GM21423 (cell line): Measurements from ENCODE around the gene FOXP3.

ENCODE experiments used
- ATAC-seq: cut with Tn5 transposase; IDR thresholded peaks from one replicate; pipeline ENCODE4 v1.9.1; 2021; ENCODE audit warnings: mild to moderate bottlenecking, moderate library complexity; ENCODE audit not compliant: unreplicated experiment

Gene FOXP3

DNA sequence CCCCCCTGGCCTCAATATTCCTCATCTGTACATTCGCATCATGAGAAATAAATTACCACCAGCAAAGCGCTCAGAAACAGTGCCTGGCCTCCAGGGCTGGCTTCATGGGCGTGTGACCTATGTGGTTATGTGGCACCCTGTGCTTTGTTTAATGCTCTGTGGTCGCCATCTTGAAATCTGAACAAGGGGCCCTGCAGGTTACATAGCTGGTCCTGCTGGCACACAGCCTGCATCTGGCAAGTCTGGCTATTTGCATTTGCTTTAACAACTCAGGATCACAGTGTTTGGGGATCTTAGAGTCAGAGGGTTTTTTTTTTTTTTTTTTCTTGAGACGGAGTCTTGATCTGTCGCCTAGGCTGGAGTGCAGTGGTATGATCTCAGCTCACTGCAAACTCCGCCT is 9.9 kb downstream of the FOXP3 start:
- no peak for ATAC-seq

DNA sequence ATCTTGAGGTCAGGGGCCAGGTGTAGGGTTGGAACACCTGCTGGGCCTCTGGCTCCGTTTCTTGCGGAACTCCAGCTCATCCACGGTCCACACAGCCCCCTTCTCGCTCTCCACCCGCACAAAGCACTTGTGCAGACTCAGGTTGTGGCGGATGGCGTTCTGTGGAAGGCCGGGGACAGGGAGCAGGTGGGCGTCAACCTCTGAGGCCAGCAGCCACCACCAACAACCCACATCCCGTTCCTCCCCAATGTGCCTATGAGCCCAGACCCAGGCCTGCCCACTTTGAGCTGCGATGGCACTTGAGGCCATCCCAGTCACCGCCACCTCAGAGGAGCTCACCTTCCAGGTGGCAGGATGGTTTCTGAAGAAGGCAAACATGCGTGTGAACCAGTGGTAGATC is 13.2 kb downstream of the FOXP3 start:
- ATAC-seq = no peak

DNA sequence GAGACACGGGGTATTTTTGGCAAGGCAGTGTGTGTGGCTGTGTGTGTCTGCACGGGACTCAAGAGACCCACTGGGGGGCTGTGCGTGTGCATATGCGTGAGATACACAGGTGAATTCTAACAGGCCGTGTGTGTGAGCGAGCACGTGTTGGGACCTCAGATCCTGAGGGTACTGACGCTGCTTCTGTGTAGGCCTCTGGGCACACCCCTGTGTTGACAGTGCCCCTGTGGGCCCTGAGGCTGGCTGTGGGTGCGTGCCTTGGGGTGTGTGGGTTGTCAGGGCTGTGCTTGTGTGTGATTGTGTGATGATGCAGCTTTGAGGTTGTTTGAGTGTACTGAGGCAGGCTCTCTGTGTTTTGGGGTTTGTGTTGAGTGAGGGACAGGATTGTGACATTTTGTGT is 13.9 kb downstream of the FOXP3 start:
- ATAC-seq = no peak

DNA sequence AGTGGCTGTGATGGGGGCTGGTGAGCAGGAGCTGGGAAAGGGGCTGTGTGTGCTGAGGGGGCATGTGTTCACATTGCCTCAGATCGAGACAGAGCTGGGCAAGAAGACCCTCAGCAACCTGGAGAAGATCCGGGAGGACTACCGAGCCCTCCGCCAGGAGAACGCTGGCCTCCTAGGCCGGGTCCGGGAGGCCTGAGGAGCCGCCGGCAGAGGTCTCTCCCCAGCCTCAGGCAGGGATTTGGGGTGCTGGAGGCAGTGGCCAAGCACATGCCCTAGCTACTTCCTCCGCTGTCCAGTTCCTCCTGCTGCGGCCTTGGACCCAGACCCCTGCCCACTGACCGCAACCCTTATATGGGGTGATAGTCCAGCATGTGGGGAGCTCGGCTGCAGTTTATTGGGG is 14.4 kb downstream of the FOXP3 start:
- no peak for ATAC-seq

DNA sequence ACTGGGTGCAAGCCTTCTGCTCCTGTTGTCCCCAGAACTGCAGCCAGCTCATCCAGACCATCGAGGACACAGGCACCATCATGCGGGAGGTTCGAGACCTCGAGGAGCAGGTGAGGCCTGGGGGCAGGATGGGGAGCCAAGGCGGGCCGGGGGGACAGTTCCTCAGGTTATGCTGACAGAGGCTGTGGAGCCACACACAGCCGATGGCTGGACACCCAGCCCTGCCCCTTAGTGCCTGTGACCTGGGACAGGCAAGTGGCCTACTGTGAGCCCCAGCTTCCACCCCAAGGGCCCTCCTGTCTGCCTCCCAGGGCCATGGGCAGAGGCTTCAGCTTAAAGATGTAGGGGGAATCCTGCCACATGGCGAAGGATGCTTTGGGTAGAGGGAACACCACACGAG is 14.9 kb downstream of the FOXP3 start:
- no peak for ATAC-seq

DNA sequence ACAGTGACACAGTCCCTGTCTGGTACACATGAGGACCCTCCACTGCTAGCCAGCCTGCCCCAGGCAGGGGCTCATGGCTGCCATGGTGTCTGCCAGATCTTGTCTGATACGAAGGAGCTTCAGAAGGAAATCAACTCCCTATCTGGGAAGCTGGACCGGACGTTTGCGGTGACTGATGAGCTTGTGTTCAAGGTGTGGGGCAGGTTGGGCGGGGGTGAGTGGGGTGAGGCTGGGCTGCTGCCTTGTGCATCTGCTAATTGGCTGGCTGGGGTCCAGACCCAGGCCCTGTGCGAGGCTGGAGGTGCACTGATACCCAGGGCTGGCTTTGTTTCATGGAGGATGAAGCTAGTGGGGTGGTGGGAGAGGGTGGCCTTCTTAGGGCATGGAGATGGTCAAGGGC is 15.4 kb downstream of the FOXP3 start:
- ATAC-seq = no peak

DNA sequence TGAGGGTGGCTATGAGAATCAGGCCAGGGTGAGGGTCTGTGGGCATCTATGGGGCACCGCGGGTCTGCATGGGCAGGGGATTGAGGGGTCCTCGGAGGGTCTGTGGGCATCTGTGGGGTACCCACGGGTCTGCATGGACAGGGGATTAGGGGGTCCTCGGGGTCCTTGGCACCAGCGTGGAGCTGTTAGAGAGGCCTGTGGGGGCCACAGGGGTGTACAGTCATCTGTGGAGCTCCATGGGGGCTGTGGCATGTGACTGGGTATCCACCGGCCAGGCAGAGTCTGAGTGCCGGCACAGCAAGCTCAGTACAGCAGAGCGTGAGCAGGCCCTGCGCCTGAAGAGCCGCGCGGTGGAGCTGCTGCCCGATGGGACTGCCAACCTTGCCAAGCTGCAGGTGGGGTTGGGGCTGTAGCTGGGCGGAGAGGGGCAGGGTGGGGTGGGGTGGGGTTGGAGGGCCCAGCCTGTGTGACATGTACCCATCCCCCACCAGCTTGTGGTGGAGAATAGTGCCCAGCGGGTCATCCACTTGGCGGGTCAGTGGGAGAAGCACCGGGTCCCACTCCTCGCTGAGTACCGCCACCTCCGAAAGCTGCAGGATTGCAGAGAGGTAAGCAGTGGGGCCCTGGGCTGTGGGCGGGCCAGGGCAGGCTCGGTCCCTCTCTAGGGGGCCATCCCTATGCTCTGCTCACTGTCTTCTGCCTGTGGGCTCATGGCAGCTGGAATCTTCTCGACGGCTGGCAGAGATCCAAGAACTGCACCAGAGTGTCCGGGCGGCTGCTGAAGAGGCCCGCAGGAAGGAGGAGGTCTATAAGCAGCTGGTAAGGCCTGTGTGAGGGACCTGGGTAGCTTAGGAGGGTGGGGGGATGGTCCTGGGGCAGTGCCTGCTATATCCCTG is 16.3 kb downstream of the FOXP3 start:
- ATAC-seq = no peak

DNA sequence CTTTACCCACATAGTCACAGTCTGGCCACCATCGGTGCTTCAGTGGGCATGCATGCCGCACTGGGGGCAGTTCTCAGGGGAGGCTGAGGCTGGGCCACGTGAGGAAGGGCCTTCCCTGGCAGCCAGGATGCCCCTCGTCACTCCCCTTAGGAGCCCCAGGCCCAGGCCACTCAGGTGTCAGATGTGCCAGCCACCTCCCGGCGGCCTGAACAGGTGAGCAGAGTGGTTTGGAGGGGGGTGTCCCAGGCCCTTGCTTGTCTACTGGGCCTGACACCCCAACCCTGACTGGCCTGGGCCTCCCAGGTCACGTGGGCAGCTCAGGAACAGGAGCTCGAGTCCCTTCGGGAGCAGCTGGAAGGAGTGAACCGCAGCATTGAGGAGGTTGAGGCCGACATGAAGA is 17.2 kb downstream of the FOXP3 start:
- no peak for ATAC-seq

DNA sequence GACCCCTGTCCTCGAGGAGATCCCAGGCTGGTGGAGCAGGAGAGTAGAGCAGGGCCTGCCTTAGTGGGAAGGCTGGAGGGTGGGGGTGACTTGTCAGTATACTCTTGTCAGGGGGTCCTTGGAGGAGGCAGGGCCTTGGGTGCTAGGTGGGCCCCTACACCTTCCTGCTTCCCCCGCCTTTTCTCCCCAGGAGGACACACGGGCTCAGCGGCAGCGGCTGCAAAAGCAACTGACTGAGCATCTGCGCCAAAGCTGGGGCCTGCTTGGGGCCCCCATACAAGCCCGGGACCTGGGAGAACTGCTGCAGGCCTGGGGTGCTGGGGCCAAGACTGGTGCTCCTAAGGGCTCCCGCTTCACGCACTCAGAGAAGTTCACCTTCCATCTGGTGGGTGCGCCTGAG is 18.0 kb downstream of the FOXP3 start:
- no peak for ATAC-seq

DNA sequence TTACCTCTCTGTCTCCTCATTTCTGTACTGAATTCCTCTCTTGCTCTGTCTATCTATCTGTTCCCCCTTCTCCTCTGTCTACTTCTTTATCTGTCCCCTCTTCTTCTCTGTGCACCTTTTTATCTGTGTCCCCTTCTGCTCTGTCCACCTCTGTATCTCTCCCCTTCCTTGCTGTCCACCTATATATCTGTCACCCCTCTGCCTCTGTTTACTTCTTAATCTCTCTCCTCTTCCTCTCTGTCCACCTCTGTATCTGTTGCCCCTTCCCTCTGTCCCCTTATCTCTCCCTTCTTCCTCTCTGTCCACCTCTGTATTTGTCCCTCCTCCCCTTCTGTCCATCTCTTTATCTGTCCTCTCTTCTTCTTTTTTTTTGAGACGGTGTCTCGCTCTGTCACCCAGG is 20.3 kb downstream of the FOXP3 start:
- ATAC-seq = no peak

DNA sequence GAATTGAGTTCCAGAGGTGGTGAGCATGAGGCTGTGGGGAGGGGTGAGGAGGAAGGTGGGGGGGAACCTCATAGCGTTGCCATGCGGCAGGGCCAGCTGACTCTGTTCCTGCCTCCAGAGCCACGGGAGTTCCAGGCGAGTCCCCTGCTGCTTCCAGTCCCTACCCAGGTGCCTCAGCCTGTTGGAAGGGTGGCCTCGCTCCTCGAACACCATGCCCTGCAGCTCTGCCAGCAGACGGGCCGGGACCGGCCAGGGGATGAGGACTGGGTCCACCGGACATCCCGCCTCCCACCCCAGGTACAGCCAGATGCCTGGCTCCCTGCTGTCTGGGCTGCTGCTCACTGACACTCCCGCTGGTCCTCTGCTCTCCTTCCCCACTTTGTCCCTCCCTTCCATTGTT is 21.3 kb downstream of the FOXP3 start:
- ATAC-seq = no peak

DNA sequence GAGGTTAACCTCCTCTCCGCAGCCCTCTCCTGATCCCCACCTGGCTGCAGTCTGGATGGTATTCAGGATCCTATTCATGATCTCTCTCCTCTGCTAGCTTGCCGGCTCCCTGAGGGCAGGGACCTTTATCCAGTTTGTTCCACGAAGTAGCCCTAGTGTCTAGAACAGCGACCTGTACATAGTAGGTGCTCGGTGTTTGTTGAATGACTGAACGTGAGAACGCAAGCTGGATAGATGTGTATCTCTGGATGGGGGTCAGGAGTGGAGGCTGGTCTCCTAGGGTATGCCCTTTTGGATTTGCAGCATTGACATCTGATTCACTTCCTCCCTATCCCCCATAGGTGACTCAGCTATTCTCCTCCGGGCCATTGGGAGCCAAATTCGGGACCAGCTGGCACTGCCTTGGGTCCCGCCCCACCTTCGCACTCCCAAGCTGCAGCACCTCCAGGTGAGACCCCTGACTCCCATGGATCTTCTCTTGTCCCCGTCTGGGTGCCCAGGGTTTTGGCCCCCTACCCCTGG is 21.9 kb downstream of the FOXP3 start:
- ATAC-seq = no peak

DNA sequence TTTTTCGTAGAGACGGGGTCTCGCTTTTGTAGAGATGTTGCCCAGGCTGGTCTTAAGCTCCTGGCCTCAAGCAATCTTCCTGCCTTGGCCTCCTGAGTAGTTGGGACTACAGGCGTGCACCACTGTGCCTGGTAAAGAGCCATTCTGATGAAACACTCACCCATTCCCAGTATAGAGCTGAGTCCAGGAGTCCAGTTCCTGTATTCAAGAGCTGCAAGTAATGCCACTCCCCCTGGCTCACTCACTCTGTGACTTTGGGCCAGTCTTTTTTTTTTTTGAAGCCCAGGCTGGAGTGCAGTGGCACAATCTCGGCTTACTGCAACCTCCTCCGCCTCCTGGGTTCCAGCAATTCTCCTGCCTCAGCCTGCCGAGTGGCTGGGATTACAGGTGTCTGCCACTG is 25.8 kb downstream of the FOXP3 start:
- no peak for ATAC-seq

DNA sequence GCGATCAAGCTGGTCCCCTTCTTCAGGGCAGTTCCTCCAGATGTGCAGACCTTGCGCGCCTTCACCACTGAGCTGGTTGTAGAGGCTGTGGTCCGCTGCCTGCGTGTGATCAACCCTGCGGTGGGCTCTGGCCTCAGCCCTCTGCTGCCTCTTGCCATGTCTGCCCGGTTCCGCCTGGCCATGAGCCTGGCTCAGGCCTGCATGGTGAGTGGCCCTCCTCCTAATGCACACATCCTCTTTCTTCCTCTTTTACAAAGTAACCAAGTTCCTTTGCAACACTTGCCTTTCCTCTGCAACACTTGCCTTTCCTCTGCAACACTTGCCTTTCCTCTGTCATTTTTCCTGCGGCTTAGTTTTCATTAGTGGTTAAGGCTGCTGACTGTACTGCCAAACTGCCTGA is 27.4 kb downstream of the FOXP3 start:
- no peak for ATAC-seq

DNA sequence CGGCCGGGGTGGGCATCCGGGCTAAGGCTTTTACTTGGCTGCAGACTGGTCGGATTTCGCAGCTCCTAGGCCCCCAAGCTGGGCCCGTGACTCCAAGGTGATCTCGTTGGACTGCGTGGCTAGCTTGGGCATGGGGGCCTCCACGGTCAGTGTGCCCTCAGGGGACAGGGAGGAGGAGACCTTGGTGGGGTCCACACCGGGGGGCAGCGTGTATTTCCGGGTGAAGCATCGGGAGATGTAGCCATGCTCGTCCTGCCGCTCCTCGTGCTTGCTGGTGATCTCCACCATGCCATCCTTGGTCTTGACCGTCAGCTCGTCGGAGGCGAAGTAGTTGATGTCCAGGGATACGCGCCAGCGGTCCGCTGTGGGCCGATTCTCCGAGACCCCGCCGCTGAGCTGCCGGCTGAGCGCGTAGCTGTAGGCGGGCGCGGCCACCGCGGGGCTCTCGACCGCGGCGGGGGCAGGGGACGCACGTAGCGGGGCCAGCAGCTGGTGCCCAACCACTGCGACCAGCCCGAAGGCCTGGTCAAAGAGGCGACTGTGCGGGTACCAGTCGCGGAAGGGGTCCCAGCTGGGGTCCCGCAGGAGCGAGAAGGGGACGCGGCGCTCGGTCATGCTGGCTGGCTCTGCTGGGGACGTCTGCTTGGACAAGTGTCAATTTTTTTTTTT is 30.5 kb downstream of the FOXP3 start:
- ATAC-seq = no peak

DNA sequence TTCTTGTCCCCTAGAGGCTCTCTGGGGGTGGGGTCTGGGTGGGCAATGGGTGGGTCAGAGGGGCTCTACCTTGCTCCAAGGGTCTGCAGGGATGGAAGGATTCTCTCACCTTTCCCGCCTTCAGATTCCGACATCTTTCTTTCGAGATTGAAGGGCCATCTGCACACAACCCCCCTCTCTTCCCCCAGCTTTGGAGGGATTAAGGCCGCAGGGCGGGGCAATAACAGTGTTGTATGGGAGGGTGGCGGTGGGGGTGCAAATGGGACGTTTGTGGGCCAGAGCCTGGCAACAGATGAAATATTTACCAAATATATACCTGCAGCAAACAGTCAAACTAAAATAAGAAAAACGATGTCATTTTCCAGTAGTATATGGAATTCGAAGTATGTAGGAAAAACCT is 31.3 kb downstream of the FOXP3 start, which contains the start of gene CACNA1F:
CACNA1F (minus strand) TSS at position 165 of the 400 bp plus-strand sequence; CDS start at position 134, 31 bp downstream.
- ATAC-seq = no peak

DNA sequence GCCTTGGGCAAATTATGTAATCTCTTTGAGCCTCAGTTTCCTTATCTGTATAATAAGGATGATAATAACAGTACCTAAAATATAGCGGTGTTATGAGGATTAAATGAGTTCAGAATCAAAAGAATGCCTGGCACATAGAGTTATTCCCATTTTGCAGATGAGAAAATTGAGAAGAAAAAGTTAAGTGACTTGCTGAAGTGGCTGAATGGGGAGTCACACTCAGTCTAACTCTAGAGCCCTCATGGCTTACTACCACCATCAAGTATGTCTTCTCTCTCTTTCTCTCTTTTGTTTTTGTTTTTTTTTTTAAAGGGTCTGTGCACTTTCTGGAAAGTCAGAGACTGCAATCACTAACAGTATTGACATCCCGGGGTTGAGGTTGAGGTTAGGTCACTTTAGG is 32.0 kb downstream of the FOXP3 start:
- no peak for ATAC-seq

DNA sequence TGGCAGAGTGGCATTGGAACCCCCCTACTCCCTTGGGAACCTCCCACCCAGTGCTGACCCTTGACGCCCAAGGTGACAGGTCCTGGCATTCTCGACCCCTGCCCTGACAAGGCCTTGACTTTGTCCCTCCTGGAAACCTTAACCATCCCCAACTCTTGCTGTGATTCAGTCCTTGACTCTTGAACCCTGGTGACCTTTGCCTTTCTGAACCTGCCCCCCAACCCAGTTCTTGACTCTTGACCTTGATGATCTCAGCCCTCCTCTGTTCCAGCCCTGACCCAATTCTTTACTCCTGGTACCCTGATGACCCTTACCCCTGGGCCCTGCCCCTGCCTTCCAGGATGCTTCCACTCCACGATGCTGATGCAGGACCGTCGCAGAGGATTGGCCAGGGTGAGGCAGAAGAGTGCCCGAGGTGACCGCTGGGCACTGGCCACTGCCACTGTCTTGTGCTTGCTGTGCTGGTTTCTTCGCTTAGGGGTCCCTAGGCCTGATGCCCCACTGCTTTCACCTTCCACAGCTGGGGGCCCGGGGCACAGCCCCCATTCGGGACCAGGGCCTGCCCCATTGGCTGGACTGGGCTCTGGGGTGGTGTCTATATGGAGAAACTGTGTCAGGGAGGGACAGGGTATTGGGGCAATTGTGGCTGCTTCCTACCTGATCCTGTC is 33.0 kb downstream of the FOXP3 start:
- ATAC-seq = no peak

DNA sequence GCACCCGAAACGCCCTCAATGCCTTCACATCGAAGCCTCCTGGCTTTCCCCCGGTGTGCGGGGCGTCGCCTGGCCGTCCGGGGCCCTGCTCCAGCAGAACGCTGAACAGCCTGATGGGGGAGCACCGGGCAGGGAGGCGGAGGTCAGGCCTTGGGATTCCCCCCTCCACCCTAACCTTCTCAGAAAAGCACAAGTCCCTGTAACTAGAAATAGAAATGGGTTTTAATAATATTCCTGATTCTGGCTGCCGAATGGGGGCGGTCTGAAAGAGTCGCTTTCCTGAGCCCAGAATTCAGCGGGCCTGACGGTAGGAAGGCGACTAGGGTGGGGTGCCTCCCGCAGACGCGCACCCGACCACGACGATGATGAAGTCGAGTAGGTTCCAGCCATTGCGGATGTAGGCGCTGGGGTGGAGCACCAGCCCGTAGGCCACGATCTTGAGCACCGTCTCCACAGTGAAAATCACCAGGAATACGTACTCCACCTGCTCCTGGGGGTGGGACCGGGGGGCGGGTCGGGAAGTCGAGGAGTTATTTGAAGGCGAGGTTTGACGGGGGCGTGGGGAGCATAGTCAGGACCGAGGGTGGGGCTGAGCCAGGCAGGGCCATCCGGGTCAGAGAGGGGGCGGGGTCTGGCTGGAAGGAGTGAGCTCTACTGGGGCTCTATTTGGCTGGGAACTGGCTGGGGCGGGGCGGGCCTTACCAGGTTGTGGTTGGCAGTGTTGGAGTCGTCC is 33.8 kb downstream of the FOXP3 start:
- ATAC-seq = peak; percentile 64

DNA sequence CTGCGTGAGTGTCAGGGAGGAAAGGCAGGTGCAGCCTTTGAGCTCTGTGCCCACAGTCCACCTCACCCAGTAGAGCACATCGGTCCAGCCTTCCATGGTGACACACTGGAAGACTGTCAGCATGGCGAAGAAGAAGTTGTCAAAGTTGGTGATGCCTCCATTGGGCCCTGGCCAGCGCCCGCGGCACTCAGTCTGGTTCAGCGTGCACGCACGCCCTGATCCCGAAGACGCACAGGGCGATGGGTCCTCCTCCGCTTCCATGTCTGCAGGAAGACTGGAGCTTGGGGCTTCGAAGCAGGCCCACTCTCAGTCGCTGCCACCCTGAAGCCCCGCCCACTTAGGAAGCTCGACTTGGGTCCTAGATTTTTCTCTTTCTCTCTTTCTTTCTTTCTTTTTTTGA is 36.3 kb downstream of the FOXP3 start:
- no peak for ATAC-seq

DNA sequence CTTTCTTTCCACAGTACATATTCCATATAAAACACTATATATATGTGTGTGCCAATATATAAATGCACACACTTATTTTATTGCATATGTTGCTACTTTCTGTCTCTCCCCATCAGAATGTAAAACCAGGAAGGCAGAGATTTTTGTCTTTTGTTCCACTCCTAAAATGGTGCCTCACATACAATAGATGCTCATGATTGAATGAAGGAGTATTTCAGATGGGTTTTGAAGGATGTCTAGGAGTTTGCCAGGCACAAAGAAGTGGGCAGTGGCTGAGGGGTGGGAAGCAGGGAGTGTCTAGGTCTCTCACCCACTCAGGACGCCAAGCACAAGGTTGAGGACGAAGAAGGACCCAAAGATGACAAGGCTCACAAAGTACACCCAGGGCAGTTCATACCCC is 36.8 kb downstream of the FOXP3 start:
- ATAC-seq = no peak
